IMR-90 (cell line): ENCODE data around the gene SLC8A1. TPM values are rescaled to one million over a fixed set of nuclear protein-coding genes. Genes with fewer than 3 reads are reported as not detected.

Source experiments
- ATAC-seq: fragments of 200-7000 bp; cut with Tn5 transposase; 2 replicates; pipeline ENCODE4 v1.9.1; 2020; ENCODE audit warnings: low read depth, mild to moderate bottlenecking, moderate library complexity
- BruUV-seq: library from RNA; stranded (reverse); fragments of 400-500 nt; replicated peaks from 2 replicates; lab custom pipeline; 2021; lab: Mats Ljungman, UMichigan
- CTCF ChIA-PET: fragments of 300-600 bp; formaldehyde crosslinking; extraction: SDS; loops from one replicate; lab custom pipeline; 2021; ENCODE audit warnings: antibody characterized with exemption; lab: Yijun Ruan, JAX
- POLR2A ChIA-PET: fragments of 300-600 bp; sonication (Branson Sonifier 250); formaldehyde crosslinking; loops from one replicate; lab custom pipeline; 2022; ENCODE audit warnings: antibody characterized with exemption; ENCODE audit not compliant: unreplicated experiment; lab: Charles Lee
- DNase-seq: peaks from one replicate; pipeline ENCODE4 v3.0.0; 2013
- H2AFZ ChIP-seq: replicated peaks from 2 replicates; pipeline ENCODE3; 2013; ENCODE audit warnings: low read length, mild to moderate bottlenecking; ENCODE audit not compliant: poor library complexity
- H2AK5ac ChIP-seq: 2 replicates; pipeline ENCODE4 v1.6.1; 2013; ENCODE audit warnings: low read depth, low read length, inconsistent platforms
- H2AK9ac ChIP-seq: replicated peaks from 2 replicates; pipeline ENCODE3; 2013; ENCODE audit warnings: mild to moderate bottlenecking, low read depth, low read length, moderate library complexity; ENCODE audit not compliant: poor library complexity
- H2BK120ac ChIP-seq: 2 replicates; pipeline ENCODE4 v1.6.1; 2013; ENCODE audit warnings: low read depth, low read length, inconsistent platforms
- H2BK15ac ChIP-seq: 3 replicates; pipeline ENCODE4 v1.6.1; 2013; ENCODE audit warnings: low read depth, low read length, inconsistent platforms
- H2BK20ac ChIP-seq: 2 replicates; pipeline ENCODE4 v1.6.1; 2013; ENCODE audit warnings: low read depth, mild to moderate bottlenecking, inconsistent platforms, low read length, moderate library complexity
- H2BK5ac ChIP-seq: 2 replicates; pipeline ENCODE4 v1.6.1; 2013; ENCODE audit warnings: mild to moderate bottlenecking, low read depth, low read length, inconsistent platforms; ENCODE audit not compliant: poor library complexity, severe bottlenecking
- H3K14ac ChIP-seq: replicated peaks from 2 replicates; pipeline ENCODE4 v1.6.1; 2013; ENCODE audit warnings: low read depth, low read length, inconsistent platforms
- H3K18ac ChIP-seq: 2 replicates; pipeline ENCODE4 v1.6.1; 2013; ENCODE audit warnings: low read depth, low read length, control low read depth
- H3K23ac ChIP-seq: 2 replicates; pipeline ENCODE4 v1.6.1; 2013; ENCODE audit warnings: low read depth, low read length, inconsistent platforms
- H3K27ac ChIP-seq: 2 replicates; pipeline ENCODE4 v1.5.1; 2013; ENCODE audit warnings: mild to moderate bottlenecking, control low read depth, low read length; ENCODE audit not compliant: insufficient read depth
- H3K27me3 ChIP-seq: 2 replicates; pipeline ENCODE4 v1.6.1; 2013; ENCODE audit warnings: low read length; ENCODE audit not compliant: control insufficient read depth, insufficient read depth
- H3K36me3 ChIP-seq: 2 replicates; pipeline ENCODE4 v1.6.1; 2013; ENCODE audit warnings: low read length, mixed read lengths; ENCODE audit not compliant: control insufficient read depth, insufficient read depth
- H3K4ac ChIP-seq: 2 replicates; pipeline ENCODE4 v1.6.1; 2013; ENCODE audit warnings: low read depth, low read length, inconsistent platforms
- H3K4me1 ChIP-seq: 2 replicates; pipeline ENCODE4 v1.6.1; 2013; ENCODE audit warnings: low read length, mixed read lengths; ENCODE audit not compliant: control insufficient read depth, insufficient read depth
- H3K4me2 ChIP-seq: 2 replicates; pipeline ENCODE4 v1.6.1; 2013; ENCODE audit warnings: low read depth, mild to moderate bottlenecking, control low read depth, low read length, moderate library complexity
- H3K4me3 ChIP-seq: 2 replicates; pipeline ENCODE4 v1.5.1; 2013; ENCODE audit warnings: low read depth, mild to moderate bottlenecking, control low read depth, low read length, moderate library complexity; ENCODE audit not compliant: insufficient read depth
- H3K56ac ChIP-seq: 2 replicates; pipeline ENCODE4 v1.6.1; 2013; ENCODE audit warnings: low read length, inconsistent platforms; ENCODE audit not compliant: insufficient read depth; ENCODE audit errors: extremely low read depth
- H3K79me1 ChIP-seq, 2 experiments: 2 replicates each; pipeline ENCODE4 v1.6.1; 2013; ENCODE audit warnings: low read length in 2 of 2, inconsistent platforms in 1 of 2, low read depth in 1 of 2
- H3K9ac ChIP-seq: 2 replicates; pipeline ENCODE4 v1.6.1; 2013; ENCODE audit warnings: low read depth, low read length, control low read depth
- H3K9me1 ChIP-seq: 2 replicates; pipeline ENCODE4 v1.6.1; 2013; ENCODE audit warnings: low read length, inconsistent platforms; ENCODE audit not compliant: insufficient read depth
- H3K9me3 ChIP-seq: 2 replicates; pipeline ENCODE4 v1.6.1; 2013; ENCODE audit warnings: low read length; ENCODE audit not compliant: control insufficient read depth, insufficient read depth
- H4K20me1 ChIP-seq: 2 replicates; pipeline ENCODE4 v1.6.1; 2013; ENCODE audit warnings: low read length, inconsistent platforms; ENCODE audit not compliant: insufficient read depth
- H4K5ac ChIP-seq: 2 replicates; pipeline ENCODE4 v1.6.1; 2013; ENCODE audit warnings: mild to moderate bottlenecking, low read depth, low read length, control low read depth
- H4K8ac ChIP-seq, 2 experiments: 2 replicates each; pipeline ENCODE4 v1.6.1; 2013; ENCODE audit warnings: low read depth in 2 of 2, low read length in 2 of 2, control low read depth in 1 of 2, inconsistent platforms in 1 of 2
- H4K91ac ChIP-seq: 2 replicates; pipeline ENCODE4 v1.6.1; 2013; ENCODE audit warnings: low read depth, low read length, inconsistent platforms; ENCODE audit not compliant: insufficient read depth
- MAFK ChIP-seq: IDR thresholded peaks from 2 replicates; pipeline ENCODE4 v1.6.1; 2012; ENCODE audit warnings: low read depth, low read length, improper control_type of control experiment
- MAZ ChIP-seq: IDR thresholded peaks from 2 replicates; pipeline ENCODE4 v1.6.1; 2012; ENCODE audit warnings: low read depth, mild to moderate bottlenecking, low read length, improper control_type of control experiment, moderate library complexity, borderline replicate concordance
- WGBS, 2 experiments: methylation state at CpG; one replicate each; pipeline versions ENCODE4 v1.1.5 to v1.1.7; 2013; ENCODE audit warnings: missing lambda C conversion rate in 2 of 2; ENCODE audit not compliant: insufficient read length in 1 of 2; ENCODE audit errors: extremely low coverage in 2 of 2; 5-methylcytosine and 5-hydroxymethylcytosine counted together
- dilution Hi-C: fragments of 300-500 bp; cut with HindIII; formaldehyde crosslinking; loops from one replicate; pipeline ENCODE4 v1.14.3; 2018; ENCODE audit warnings: low sequenced_read_pairs; ENCODE audit not compliant: unreplicated experiment
- in situ Hi-C: fragments of 300-500 bp; cut with MboI; formaldehyde crosslinking; loops from 3 replicates; pipeline ENCODE4 v1.14.3; 2019; ENCODE audit warnings: low sequenced_read_pairs, inconsistent platforms, mixed read lengths
- intact Hi-C: fragments of 100-400 bp; cut with micrococcal nuclease; formaldehyde crosslinking; loops from 2 replicates; pipeline ENCODE4 v1.10.0; 2022
- polyA plus RNA-seq, 3 experiments: library from polyadenylated mRNA; depleted of rRNA; stranded (reverse); fragments of >200 nt; gene quantifications; 2 replicates each; pipeline ENCODE4 v1.2.3, GENCODE V29; 2012; ENCODE audit warnings: low replicate concordance in 1 of 3
- total RNA-seq: library from RNA; depleted of rRNA; stranded (reverse); fragments of >200 nt; gene quantifications from 2 replicates; pipeline ENCODE4 v1.2.3, GENCODE V29; 2012

The SLC8A1 gene
- total and polyA plus RNA-seq, 2 of the 4 experiments (the other 2 are of a cell fraction), result 7.7 to 57.0 TPM

DNA sequence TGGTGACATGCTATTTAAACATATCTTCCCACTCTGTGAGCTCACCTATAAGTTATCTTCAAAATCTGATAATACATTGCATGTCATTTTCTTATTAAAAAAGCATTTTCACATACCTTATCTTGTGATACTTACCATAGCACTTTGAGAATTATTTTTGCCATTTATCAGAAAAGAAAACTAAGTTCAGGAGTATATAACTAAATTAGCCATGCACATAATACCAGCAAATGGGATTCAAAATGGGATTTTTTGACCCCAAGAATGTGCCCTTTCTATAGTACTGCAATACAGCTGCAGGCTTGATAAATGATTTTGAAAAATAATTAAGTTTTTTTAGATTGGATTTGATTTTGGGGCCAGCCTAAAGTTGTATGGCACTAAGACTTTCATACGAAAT is 41.2 kb downstream of the SLC8A1 start:
- ChIA-PET POLR2A (no interaction called here), CTCF (no interaction called here)
- TF ChIP-seq MAZ (no peak), MAFK (no peak)
- Histone ChIP-seq H3K4me3 (no peak overlapping the region), H2BK5ac (no peak overlapping the region), H3K9me3 (no peaks in the 10 kb centered on the region), H2BK20ac (no peak overlapping the region), H2BK120ac (no peak overlapping the region), H2BK15ac (no peak overlapping the region), H3K14ac (no peak overlapping the region), H3K23ac (no peak overlapping the region), H3K79me1 (peaks cover 25 to 29% of the 10 kb centered on the region in 2 experiments), H3K56ac (no peak overlapping the region), H4K20me1 (no peaks in the 10 kb centered on the region), H4K5ac (no peak overlapping the region), H2AK9ac (no peak overlapping the region), H3K4ac (no peak overlapping the region), H3K36me3 (no peaks in the 10 kb centered on the region), H3K9ac (no peak overlapping the region), H4K91ac (no peak overlapping the region), H2AFZ (no peak overlapping the region), H4K8ac (no peak overlapping the region), H3K27me3 (no peaks in the 10 kb centered on the region), H3K4me2 (no peak overlapping the region), H3K18ac (no peak overlapping the region), H3K4me1 (no peaks in the 10 kb centered on the region; the same call in 1 of the 2 replicates), H2AK5ac (no peak overlapping the region), H3K27ac (no peak overlapping the region), H3K9me1 (peaks cover 6% of the 10 kb centered on the region; the same call in 1 of the 2 replicates)
- BruUV-seq, result no TSS peak
- intact Hi-C loops (no loop called here), dilution Hi-C loops (no loop called here), in situ Hi-C loops (no loop called here)
- DNase-seq, result no peak
- no CpG with 5 or more reads among the region's 1 CpG for WGBS, 2 experiments
- ATAC-seq, result no peak
